NCI-H2227 (cell line): Measurements from ENCODE around the gene TUBB.
"Not testable (repeated sequence)": the region's sequence is repeated elsewhere in the genome, so short reads cannot be mapped to it uniquely, and the experiment has no call there.

ENCODE experiments used
- DNase-seq: peaks from one replicate; lab custom pipeline; 2025; ENCODE audit not compliant: unreplicated experiment; lab: John Stamatoyannopoulos, UW

Gene TUBB

GRCh38 chr6:30738532-30738931 lies 18.4 kb downstream of the TUBB start:
- DNase-seq: no peak

GRCh38 chr6:30740540-30740870 lies 20.4 kb downstream of the TUBB start:
- DNase-seq: no peak

GRCh38 chr6:30741063-30741779 lies 21.1 kb downstream of the TUBB start:
- DNase-seq: no peak

- no peak for DNase-seq
Measured at GRCh38 chr6:30741789-30742315, 21.7 kb downstream of the TUBB start.

- DNase-seq: peak; percentile 91
Measured at GRCh38 chr6:30742316-30743098, 22.4 kb downstream of the TUBB start, which contains the start of gene FLOT1. Gene FLOT1, minus strand, starts transcription at chr6:30742687. Its CDS starts 498 bp downstream, at chr6:30742189.

GRCh38 chr6:30743099-30744053 lies 23.2 kb downstream of the TUBB start:
- DNase-seq: no peak

GRCh38 chr6:30744054-30744805 lies 24.1 kb downstream of the TUBB start, which contains the start of gene IER3:
Gene IER3, minus strand, starts transcription at chr6:30744547. Its CDS starts 29 bp downstream, at chr6:30744518.
- DNase-seq: no peak

GRCh38 chr6:30747300-30747687 lies 27.1 kb downstream of the TUBB start:
- DNase-seq: no peak

- DNase-seq: no peak
Measured at GRCh38 chr6:30747902-30748769, 28.0 kb downstream of the TUBB start.

GRCh38 chr6:30748851-30749540 lies 28.8 kb downstream of the TUBB start:
- no peak for DNase-seq

GRCh38 chr6:30749554-30750378 lies 29.6 kb downstream of the TUBB start:
- no peak for DNase-seq

GRCh38 chr6:30750379-30750668 lies 30.2 kb downstream of the TUBB start:
- no peak for DNase-seq

GRCh38 chr6:30752157-30752927 lies 32.2 kb downstream of the TUBB start:
- DNase-seq: no peak

- no peak for DNase-seq
Measured at GRCh38 chr6:30754631-30755030, 34.5 kb downstream of the TUBB start.

- DNase-seq: not testable (repeated sequence)
Measured at GRCh38 chr6:30756405-30757003, 36.4 kb downstream of the TUBB start.

GRCh38 chr6:30757261-30757904 lies 37.2 kb downstream of the TUBB start:
- no peak for DNase-seq
